ENCODE results near the gene PCSK5.
"Not testable (repeated sequence)": the region's sequence is repeated elsewhere in the genome, so short reads cannot be mapped to it uniquely, and the experiment has no call there.

PCSK5 gene

DNA sequence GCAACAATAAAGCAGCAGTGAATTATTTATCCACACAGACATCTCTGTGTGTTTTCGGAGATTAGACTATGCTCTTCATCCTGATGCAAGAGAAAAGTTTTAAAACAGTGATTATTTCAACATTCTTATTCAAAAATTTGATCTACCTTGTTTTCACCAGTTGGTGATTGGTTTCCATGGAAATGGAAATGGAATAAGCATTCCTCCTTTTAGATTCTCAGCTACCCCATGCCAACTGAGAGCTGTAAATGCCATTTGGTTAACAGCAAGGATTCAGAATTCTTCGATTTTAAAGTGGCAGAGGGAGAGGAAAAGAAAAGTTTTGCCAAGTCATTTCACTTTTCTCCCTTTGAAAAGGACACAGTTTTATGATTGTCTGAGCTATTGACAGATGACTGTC, 154.7 kb downstream of the PCSK5 start:
- no peaks in the 10 kb centered on the region for H3K27me3 ChIP-seq
- no peak overlapping the region for H3K27ac ChIP-seq
- no peaks in the 10 kb centered on the region for H3K36me3 ChIP-seq
- no peaks in the 10 kb centered on the region for H3K9me3 ChIP-seq
- no peaks in the 10 kb centered on the region for H3K4me1 ChIP-seq (ENCODE audit: control insufficient read depth in 1 of 2, insufficient read depth in 1 of 2, low read depth in 1 of 2, low read length in 1 of 2)
- no peak overlapping the region for H3K4me3 ChIP-seq (ENCODE audit: low read depth in 1 of 2, low read length in 1 of 2)
- no peak for TF ChIP-seq CTCF (IDR thresholded peaks at IDR 0.05)

- no peak overlapping the region for H3K4me3 ChIP-seq (ENCODE audit: low read depth in 1 of 2, low read length in 1 of 2)
- H3K27me3 ChIP-seq, result no peaks in the 10 kb centered on the region
- H3K9me3 ChIP-seq, result no peaks in the 10 kb centered on the region
- no peak overlapping the region for H3K27ac ChIP-seq
- H3K4me1 ChIP-seq (ENCODE audit: control insufficient read depth in 1 of 2, insufficient read depth in 1 of 2, low read depth in 1 of 2, low read length in 1 of 2), result no peaks in the 10 kb centered on the region
- TF ChIP-seq CTCF (IDR thresholded peaks at IDR 0.05), result no peak
- H3K36me3 ChIP-seq, result no peaks in the 10 kb centered on the region
These were observed 158.9 kb downstream of the PCSK5 start for GRCh38 chr9:76049341-76049740.

- no peak overlapping the region for H3K4me3 ChIP-seq (ENCODE audit: low read depth in 1 of 2, low read length in 1 of 2)
- no peak overlapping the region for H3K27ac ChIP-seq
- H3K9me3 ChIP-seq, result no peaks in the 10 kb centered on the region
- no peaks in the 10 kb centered on the region for H3K4me1 ChIP-seq (ENCODE audit: control insufficient read depth in 1 of 2, insufficient read depth in 1 of 2, low read depth in 1 of 2, low read length in 1 of 2)
- no peaks in the 10 kb centered on the region for H3K36me3 ChIP-seq
- H3K27me3 ChIP-seq, result no peaks in the 10 kb centered on the region
- TF ChIP-seq CTCF (IDR thresholded peaks at IDR 0.05), result no peak
These were observed 177.2 kb downstream of the PCSK5 start for GRCh38 chr9:76067696-76068095.

DNA sequence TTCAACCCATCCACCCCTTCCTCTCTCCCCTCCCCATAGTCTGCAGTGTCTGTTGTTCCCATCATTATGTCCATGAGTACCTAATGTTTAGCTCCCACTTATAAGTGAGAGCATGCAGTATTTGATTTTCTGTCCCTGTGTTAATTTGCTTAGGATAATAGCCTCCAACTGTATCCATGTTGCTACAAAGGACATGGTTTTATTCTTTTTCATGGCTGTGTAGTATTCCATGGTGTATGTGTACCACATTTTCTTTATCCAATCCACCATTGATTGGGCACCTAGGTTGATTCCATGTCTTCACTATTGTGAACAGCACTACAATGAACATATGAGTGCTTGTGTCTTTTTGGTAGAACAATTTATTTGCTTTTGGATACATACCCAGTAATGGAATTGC, 187.1 kb downstream of the PCSK5 start:
- H3K4me1 ChIP-seq (ENCODE audit: control insufficient read depth in 1 of 2, insufficient read depth in 1 of 2, low read depth in 1 of 2, low read length in 1 of 2), result no peaks in the 10 kb centered on the region
- no peaks in the 10 kb centered on the region for H3K27me3 ChIP-seq
- no peak for TF ChIP-seq CTCF (IDR thresholded peaks at IDR 0.05)
- H3K9me3 ChIP-seq, result no peaks in the 10 kb centered on the region
- H3K36me3 ChIP-seq, result no peaks in the 10 kb centered on the region
- no peak overlapping the region for H3K4me3 ChIP-seq (ENCODE audit: low read depth in 1 of 2, low read length in 1 of 2)
- no peak overlapping the region for H3K27ac ChIP-seq

DNA sequence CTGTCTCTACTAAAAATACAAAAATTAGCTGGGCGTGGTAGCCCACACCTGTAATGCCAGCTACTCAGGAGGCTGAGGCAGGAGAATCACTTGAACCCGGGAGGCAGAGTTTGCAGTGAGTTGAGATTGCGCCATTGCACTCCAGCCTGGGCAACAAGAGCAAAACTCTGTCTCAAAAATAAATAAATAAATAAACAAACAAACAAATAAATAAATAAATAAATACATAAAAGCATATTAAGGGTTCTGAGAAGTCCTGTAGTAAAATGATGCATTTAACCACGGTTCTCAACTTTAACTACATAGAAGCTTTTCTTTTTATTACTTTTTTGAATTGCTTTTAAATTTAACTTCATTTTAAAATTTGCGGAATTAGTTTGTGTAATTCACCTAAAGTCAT, 190.8 kb downstream of the PCSK5 start:
- not testable (repeated sequence) for H3K36me3 ChIP-seq; H3K27ac ChIP-seq; H3K4me1 ChIP-seq (ENCODE audit: control insufficient read depth in 1 of 2, insufficient read depth in 1 of 2, low read depth in 1 of 2, low read length in 1 of 2); H3K27me3 ChIP-seq; H3K4me3 ChIP-seq (ENCODE audit: low read depth in 1 of 2, low read length in 1 of 2); H3K9me3 ChIP-seq

GRCh38 chr9:76082057-76082456, 191.6 kb downstream of the PCSK5 start:
- Histone ChIP-seq H3K27ac (no peak overlapping the region), H3K4me3 (ENCODE audit: low read depth in 1 of 2, low read length in 1 of 2) (no peak overlapping the region), H3K36me3 (no peaks in the 10 kb centered on the region), H3K4me1 (ENCODE audit: control insufficient read depth in 1 of 2, insufficient read depth in 1 of 2, low read depth in 1 of 2, low read length in 1 of 2) (no peaks in the 10 kb centered on the region), H3K9me3 (no peaks in the 10 kb centered on the region), H3K27me3 (no peaks in the 10 kb centered on the region)
- TF ChIP-seq CTCF (IDR thresholded peaks at IDR 0.05), result no peak
